SK-N-SH (cell line): ENCODE data around the gene SLC7A5.

Source experiments
- GABPA ChIP-seq: IDR thresholded peaks from 2 replicates; pipeline ENCODE4 v1.4.0; 2012; ENCODE audit warnings: low read depth, mild to moderate bottlenecking
- MXI1 ChIP-seq: IDR thresholded peaks from 2 replicates; pipeline ENCODE4 v1.6.1; 2012; ENCODE audit warnings: mild to moderate bottlenecking, low read depth, low read length, improper control_type of control experiment
- POLR2AphosphoS5 ChIP-seq: IDR thresholded peaks from 2 replicates; pipeline ENCODE4 v1.6.1; 2012; ENCODE audit warnings: low read depth, low read length
- RXRA ChIP-seq: IDR thresholded peaks from 2 replicates; pipeline ENCODE4 v1.4.0; 2012; ENCODE audit warnings: low read depth, mild to moderate bottlenecking, borderline replicate concordance
- TAF1 ChIP-seq: IDR thresholded peaks from 2 replicates; pipeline ENCODE4 v1.6.1; 2012; ENCODE audit warnings: low read depth, mild to moderate bottlenecking, low read length, moderate library complexity, borderline replicate concordance
- TEAD4 ChIP-seq: IDR thresholded peaks from 2 replicates; pipeline ENCODE4 v1.4.0; 2012; ENCODE audit warnings: mild to moderate bottlenecking, borderline replicate concordance; ENCODE audit not compliant: insufficient read depth
- YY1 ChIP-seq: IDR thresholded peaks from 2 replicates; pipeline ENCODE4 v1.4.0; 2012; ENCODE audit warnings: low read depth, mild to moderate bottlenecking
- ZBTB33 ChIP-seq: IDR thresholded peaks from 2 replicates; pipeline ENCODE4 v1.4.0; 2012; ENCODE audit warnings: low read depth, borderline replicate concordance
- TF ChIP-seq, protein P1 (sequence below): fragments of 200-600 bp; sonication (generic); IDR thresholded peaks from 2 replicates; pipeline ENCODE4 v1.6.1; 2017; ENCODE audit warnings: antibody characterized with exemption, mild to moderate bottlenecking, moderate library complexity
- TF ChIP-seq, protein P2 (sequence below): fragments of 150-350 bp; IDR thresholded peaks from 2 replicates; pipeline ENCODE4 v1.6.1; 2017; ENCODE audit warnings: antibody characterized with exemption, low read length, low read depth, borderline replicate concordance

DNA sequence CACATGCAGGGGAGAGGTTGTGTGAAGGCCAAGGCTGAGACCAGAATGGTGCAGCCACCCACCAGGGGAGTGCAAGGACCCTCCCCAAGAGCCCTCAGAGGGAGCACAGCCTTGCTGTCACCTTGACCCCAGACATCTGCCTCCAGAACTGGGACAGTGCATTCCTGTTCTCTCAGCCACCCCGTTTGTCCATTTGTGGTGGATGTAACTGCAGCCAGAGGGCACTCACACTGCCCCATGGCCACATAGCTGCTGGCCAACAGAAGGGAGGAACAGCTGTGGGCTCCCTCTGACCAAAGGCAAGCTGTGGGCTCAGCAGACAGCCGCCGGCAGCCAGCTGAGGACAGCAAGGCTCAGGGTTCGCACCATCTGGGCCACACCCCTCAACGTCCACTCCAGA lies 53.7 kb downstream of the SLC7A5 start:
- TF ChIP-seq GABPA (no peak), MXI1 (no peak), RXRA (no peak), ZBTB33 (no peak), TEAD4 (no peak), TAF1 (no peak), POLR2AphosphoS5 (no peak), YY1 (no peak)
- TF ChIP-seq, protein P1, sequence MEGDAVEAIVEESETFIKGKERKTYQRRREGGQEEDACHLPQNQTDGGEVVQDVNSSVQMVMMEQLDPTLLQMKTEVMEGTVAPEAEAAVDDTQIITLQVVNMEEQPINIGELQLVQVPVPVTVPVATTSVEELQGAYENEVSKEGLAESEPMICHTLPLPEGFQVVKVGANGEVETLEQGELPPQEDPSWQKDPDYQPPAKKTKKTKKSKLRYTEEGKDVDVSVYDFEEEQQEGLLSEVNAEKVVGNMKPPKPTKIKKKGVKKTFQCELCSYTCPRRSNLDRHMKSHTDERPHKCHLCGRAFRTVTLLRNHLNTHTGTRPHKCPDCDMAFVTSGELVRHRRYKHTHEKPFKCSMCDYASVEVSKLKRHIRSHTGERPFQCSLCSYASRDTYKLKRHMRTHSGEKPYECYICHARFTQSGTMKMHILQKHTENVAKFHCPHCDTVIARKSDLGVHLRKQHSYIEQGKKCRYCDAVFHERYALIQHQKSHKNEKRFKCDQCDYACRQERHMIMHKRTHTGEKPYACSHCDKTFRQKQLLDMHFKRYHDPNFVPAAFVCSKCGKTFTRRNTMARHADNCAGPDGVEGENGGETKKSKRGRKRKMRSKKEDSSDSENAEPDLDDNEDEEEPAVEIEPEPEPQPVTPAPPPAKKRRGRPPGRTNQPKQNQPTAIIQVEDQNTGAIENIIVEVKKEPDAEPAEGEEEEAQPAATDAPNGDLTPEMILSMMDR: no peak
- TF ChIP-seq, protein P2, sequence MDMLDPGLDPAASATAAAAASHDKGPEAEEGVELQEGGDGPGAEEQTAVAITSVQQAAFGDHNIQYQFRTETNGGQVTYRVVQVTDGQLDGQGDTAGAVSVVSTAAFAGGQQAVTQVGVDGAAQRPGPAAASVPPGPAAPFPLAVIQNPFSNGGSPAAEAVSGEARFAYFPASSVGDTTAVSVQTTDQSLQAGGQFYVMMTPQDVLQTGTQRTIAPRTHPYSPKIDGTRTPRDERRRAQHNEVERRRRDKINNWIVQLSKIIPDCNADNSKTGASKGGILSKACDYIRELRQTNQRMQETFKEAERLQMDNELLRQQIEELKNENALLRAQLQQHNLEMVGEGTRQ: no peak
